Pulmonary artery endothelial cell (primary cell): ENCODE data around the gene PLCXD1. TPM values are rescaled to one million over a fixed set of nuclear protein-coding genes. Genes with fewer than 3 reads are reported as not detected.
"Not testable (repeated sequence)": the region's sequence is repeated elsewhere in the genome, so short reads cannot be mapped to it uniquely, and the experiment has no call there.

Experiments
- DNase-seq: peaks from one replicate; pipeline ENCODE4 v3.0.0-alpha.2; 2011; ENCODE audit warnings: low read depth, low spot score
- total RNA-seq: library from RNA; depleted of rRNA; stranded (reverse); fragments of >200 nt; gene quantifications from 2 replicates; pipeline ENCODE4 v1.2.3, GENCODE V29; 2014

PLCXD1 gene
- total RNA-seq = 8.7 and 11.8 TPM in 2 replicates

DNA sequence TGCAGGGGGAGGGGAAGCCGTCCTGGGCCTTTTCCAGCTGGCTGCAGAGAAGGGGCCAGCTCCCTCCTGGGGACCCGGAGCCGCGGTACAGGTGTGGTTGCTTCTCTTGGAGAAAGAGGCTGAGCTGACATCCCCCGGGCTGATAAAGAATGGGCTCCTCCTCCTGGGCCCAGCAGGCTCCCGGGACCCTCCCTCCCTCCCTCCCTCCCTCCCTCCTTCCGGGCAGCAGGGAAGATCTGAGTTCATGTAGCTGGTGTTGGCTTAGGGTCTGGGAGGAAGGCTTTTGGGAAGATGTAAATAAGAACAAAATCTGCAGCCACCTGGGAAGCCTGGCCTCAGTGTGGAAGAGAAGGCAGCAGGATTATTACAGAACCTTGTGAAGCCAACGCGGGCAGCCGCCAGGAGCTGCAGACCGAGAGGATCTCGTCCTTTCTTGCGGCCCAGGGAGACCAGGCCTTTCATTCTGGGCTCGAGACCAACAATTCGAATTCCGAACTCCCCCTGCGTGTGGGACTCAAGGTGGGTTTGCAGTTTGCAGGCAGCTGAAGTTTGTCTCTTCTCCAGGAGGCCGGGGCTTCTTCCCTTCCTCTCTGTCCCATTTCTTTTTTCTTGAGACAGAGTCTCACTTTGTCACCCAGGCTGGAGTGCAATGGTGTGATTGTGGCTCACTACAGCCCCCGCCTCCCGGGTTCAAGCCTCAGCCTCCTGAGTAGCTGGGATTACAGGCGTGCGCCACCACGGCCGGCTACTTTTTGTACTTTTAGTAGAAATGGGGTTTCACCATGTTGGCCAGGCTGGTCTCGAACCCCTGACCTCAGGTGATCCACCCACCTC is at the start of gene PLCXD1:
Gene PLCXD1 (plus strand): TSS at position 216 of the 834 bp plus-strand sequence. CDS start 2,807 bp downstream, outside the sequence.
- DNase-seq = no peak

- DNase-seq = not testable (repeated sequence)
Observed at GRCh38 chrX:231637-232277, 49.4 kb upstream of the PLCXD1 start.

GRCh38 chrX:232278-232655 is 48.9 kb upstream of the PLCXD1 start:
- not testable (repeated sequence) for DNase-seq

DNA sequence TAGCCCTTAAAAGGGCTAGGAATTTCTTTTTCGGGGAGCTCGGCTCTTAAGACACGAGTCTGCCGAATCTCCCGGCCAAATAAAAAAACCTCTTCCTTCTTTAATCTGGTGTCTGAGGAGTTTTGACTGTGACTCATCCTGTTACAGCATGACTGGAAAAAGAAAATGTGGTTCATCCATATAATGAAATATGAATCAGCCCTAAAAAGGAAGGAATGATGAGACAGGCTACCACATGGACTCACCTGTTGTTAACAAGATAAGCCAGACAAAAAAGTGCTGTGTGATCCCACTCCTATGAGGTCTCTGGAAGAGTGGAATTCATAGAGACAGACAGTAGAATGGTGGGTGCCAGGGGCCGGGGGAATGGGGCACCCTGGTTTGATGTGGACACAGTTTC is 45.0 kb upstream of the PLCXD1 start:
- DNase-seq = not testable (repeated sequence)

GRCh38 chrX:250965-251364 is 30.2 kb upstream of the PLCXD1 start:
- no peak for DNase-seq

- not testable (repeated sequence) for DNase-seq
Observed at GRCh38 chrX:251396-252243, 29.6 kb upstream of the PLCXD1 start.

DNA sequence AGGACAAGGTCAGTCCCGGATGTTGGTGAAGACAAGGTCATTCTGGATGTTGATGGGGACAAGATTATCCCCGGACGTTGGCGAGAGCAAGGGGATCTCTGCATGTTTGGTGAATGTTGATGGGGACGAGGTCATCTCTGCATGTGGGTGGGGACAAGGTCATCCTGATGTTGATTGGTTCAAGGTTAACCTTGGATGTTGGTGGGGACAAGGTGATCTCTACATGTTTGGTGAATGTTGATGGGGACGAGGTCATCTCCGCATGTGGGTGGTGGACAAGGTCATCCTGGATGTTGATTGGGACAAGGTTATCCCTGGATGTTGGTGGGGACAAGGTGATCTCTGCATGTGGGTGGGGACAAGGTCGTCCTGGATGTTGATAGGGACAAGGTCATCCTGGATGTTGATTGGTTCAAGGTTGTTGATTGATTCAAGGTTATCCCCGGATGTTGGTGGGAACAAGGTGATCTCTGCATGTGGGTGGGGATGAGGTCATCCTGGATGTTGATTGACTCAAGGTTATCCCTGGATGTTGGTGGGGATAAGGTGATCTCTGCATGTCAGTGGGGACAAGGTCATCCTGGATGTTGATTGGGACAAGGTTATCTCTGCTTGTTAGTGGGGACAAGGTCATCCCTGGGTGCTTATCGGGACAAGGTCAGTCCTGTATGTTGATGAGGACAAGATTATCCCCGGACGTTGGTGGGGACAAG is 28.8 kb upstream of the PLCXD1 start:
- DNase-seq = no peak

- no peak for DNase-seq
Observed at GRCh38 chrX:252957-253291, 28.3 kb upstream of the PLCXD1 start.

DNA sequence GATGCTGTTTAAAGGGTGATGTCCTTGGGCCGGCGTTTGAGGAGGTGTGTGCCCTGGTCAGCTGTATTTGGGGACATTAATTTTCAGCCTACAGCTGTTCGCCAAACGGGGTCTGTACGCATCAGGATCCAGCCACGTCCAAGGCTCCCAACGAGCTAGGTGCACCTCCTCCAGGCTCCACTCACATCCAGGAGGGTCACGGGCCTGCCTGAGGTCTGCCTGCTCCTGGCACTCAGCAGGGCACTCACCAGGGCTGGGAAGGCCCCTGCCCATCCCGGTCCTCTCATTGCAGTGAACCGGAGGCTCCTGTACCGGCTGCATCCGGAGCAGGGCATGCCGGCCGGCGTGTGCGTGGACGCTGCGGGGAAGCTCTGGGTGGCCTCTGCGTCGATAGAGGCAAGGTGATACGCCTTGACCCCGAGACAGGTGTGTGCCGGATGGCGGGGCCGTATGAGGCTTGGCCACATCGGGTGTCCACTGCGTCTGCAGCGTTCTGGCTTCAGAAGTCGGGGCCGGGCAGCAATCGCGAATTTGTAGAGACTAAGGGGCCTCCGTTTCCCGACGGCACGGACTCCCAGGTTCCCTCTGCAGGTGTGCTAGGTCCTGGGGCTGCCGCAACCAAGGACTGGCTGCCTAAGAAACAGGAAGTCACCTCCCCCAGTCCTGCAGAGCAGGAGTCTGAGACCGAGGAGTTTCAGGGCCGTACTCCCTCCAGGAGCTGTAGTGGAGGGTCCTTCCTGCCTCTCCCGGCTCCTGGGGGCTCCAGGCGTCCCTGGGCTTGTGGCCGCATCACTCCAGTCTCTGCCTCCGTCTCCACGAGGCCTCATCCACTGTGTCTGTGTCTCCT is 27.5 kb upstream of the PLCXD1 start:
- DNase-seq = no peak

DNA sequence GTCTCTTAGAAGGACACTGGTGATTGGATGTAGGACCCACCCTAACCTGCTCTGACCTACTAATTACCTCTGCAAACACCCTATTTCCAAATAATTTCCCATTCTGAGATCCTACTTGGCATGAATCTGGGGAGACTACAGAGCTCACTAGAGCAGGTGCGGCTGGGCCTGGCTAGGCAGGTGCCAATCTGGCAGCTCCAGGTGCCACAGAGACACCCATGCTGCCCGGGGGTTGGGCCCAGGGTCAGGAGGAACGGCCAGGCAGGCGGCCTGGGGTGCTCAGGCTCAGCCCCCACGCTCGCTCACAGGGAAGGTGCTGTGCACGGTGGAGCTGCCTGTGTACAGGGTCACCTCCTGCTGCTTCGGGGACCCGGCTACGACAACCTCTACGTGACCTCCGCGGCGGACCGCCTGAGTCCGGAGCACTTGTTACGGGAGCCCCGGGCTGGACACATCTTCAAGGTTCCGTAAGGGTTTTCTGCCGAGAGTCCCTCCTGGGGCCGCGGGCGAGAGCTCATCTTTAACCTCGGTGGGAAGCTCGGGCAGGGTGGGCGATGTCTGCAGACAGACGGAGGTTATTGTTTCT is 26.5 kb upstream of the PLCXD1 start:
- no peak for DNase-seq

DNA sequence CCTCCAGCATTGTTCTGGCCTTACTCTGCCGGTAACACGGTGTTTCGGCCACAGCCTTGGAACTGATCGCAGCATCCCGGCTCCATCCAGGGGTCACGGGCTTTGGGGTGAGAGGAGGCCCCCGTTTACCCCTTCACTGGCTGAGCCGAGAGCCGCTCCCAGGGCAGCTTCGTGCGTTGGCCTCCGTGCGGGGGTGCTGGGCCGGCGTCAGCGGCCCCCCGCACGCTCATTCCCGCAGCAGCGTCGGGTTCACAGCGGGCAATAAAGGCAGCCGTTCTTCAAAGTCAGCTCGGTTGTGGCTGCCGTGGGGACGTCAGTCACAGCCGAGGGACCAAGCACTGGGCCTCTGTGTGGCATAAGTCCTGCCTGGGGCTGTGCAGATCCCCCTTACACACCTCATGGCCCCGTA is 25.3 kb upstream of the PLCXD1 start:
- no peak for DNase-seq

GRCh38 chrX:257054-257453 is 24.1 kb upstream of the PLCXD1 start:
- not testable (repeated sequence) for DNase-seq

DNA sequence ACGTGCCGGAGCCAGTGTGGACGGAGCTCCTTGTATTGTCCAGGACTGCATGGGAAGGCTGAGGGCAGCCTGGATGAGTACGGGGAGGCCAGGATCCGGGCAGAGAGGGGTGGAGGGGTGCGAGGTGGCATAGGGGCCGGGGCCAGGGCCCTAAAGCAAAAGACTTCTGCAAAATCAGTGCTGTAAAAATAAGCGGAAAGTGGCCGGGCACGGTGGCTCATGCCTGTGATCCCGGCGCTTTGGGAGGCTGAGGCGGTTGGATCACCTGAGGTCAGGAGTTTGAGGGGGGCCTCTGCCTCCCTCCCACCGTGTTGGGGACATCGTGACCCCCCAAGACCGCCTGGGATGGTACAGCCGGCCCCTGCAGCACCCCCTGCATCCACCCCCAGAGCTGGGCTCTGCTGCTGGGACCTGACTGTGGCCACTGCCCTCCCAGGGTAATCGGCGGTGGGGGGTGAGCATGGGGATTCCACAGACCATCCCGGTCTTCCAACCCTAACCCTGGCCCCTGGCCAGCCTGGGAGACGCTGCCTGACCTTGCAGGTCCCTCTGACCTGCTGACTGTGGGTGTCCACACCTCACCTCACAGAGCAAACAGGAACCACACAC is 23.4 kb upstream of the PLCXD1 start:
- DNase-seq = no peak

- no peak for DNase-seq
Observed at GRCh38 chrX:258291-259040, 22.7 kb upstream of the PLCXD1 start.

- no peak for DNase-seq
Observed at GRCh38 chrX:259692-260355, 21.4 kb upstream of the PLCXD1 start.

DNA sequence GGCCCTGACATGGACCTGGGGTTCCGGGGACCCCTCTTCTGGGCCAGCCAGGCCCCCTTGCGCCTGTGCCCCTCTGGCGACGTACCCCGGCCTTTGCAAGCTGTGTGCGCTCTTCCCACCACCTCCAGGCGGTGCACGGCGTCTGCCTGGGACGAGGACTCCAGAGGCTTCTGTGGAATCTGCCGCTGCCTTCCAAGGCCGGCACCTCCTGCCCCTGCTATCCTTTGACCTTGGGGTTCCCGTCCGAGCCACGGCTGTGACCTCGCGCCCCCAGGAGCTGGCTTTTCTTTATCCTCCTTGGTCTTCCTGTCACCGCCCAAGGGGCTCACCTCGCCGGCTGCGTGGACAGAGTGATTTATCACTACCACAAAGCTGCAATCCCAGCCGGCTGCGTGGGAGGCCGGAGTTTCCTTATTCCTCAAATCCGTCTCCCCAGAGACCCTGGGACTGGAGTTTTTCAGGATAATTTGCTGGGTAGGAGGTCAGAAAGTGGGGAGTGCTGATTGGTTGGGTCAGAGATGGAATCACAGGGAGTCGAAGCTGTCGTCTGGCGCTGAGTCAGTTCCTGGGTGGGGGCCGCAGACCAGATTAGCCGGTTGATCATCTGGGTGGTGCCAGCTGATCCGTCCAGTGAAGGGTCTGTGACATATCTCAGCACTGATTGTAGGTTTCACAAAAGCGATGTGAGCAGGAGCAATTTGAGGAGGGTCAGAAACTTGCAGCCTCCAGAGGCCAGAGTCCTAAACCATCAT is 19.8 kb upstream of the PLCXD1 start:
- DNase-seq = no peak

DNA sequence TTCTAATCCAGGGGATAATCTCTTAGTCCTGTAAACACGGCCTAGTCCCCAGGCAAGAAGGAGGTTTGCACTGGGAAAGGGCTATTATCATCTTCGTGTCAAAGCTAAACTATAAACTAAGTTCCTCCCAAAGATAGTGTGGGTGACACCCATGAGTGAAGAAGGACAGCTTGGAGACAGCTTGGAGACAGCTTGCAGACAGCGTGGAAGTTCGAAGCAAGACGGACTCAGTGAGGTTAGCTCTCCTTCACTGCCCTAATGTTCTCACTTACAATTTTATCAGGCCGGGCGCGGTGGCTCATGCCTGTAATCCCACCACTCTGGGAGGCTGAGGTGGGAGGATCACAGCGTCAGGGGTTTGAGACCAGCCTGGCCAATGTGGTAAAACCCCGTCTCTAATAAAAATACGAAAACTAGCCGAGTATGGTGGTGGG is 19.2 kb upstream of the PLCXD1 start:
- DNase-seq = no peak
